GM18907 (cell line): Measurements from ENCODE around the gene CRYGN.

Source experiments
- ATAC-seq: cut with Tn5 transposase; IDR thresholded peaks from one replicate; pipeline ENCODE4 v1.9.1; 2021; ENCODE audit warnings: mild to moderate bottlenecking, moderate library complexity; ENCODE audit not compliant: unreplicated experiment

The CRYGN gene

DNA sequence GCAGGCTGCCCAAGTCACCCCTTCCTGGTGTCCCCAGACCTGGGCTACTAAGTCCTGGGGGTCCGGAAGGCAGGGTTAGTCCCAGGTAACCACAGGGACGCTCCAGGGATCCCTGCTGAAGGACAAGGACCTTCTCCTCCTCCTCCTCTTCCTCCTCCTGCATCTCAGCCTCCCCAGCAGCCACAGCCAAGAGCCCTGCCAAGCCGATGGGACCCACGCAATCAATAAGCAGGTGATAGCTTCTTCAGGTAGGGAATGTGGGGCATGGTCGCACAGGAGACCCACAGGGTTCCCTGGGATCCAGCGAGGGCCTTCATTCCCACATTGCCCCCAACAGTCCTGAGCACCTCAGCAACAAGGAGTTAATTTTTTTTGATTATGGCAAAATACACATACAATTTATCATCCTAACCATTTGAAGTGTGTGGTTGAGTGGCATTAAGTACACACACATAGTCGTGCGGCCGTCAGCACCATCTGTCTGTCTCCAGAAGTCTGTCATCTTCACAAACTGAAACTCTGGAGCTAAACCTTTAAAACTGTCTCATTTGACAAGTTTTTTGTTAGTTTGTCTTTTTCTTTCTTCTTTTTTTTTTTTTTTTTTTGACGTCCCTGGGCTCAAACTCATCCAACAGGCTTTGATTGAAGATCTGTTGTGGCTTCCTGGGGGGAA, 12.1 kb downstream of the CRYGN start:
- ATAC-seq, result no peak

DNA sequence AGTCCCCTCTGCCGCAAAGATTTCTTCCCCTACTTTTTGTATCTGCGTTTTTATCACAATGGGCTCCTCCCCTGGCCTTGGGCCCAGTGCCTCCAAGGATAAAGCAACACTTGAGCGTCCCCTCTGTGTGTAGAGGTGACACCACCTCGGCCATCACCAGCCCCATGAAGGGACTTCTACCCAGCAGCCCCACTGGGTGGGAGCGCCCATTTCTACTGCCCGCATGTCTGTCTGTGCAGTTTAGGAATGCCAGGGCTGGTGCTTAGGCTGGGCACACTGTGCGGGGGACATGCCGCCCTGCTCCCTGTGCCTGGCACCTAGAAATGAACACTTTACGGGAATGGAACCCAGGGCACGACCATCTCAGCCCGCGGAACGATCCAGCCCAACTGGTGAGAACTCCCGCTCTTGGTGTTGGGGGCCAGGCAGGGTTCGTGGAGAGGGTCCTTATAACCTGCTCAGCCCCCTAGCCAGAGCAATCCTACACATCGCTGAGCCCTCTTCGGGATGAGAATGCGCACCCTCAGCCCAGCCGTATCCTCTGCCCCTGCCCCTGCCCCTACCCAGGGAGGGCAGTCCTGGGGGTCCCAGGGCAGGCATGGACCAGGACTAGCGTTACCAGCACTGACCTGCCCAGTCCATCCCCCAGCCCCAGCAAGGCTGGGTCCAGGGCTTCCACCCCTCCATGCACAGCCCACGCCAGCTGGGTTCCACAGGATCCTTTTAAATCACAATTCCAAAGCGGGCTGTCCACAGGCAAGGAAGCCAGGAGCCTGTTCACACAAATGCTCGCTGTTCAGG, 12.8 kb downstream of the CRYGN start:
- ATAC-seq, result no peak

DNA sequence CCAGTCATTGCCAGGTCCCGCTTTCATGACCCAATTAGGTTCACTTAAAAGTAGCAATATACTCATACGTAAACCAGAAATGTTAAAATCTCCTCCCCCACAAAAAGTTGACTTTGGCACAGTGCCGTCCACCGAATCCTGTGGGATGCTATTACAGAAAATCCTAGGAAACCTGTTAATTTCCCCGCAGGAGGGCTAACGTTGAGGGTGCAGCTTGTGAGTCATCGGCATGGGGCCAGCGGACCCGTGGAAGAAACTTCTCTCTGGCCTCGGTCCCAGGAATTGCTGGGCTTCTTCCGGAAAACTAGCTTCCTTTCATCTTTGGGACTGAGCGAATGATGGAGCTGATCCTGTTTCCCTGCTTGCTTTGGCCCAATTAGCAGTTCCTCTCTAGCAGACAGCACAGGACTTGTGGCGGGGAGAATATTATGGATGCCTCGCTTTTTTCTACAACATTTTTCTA, 13.5 kb downstream of the CRYGN start:
- ATAC-seq, result no peak

DNA sequence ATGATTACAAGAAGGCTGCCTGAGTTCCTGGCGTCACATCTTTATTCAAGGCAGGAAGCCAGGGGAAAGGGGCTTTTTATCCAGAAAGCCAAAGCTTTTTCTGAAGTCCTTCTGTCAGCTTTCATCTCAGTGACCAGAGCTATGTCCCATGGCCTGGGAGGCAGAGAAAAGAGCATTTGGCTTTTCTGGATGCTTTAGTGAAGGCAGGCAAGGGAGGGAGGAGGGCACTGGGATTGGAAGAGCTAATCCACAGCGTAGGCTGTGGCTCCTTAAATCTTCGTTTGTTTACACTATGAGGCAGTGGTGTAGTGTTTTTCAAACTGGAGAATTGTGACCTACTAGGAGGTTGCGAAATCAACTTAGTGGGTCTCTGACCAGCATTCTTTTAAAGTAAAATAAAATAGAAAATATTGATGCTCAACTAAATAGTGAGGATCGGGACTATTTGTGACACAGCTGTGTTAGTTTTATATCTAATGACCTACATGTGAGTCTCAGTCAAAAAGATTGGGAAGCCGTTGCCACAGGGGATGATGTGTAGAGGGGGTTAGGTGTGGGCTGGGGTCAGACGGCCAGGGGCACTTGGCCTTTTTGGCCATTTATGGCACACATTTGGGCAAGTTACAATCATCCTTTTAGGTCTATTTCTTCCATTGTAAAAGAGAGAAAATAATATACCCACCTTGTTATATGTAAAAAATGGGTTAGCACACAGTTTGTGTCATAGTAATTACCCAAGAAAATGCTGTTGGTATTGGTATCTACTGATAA, 14.1 kb downstream of the CRYGN start:
- no peak for ATAC-seq

DNA sequence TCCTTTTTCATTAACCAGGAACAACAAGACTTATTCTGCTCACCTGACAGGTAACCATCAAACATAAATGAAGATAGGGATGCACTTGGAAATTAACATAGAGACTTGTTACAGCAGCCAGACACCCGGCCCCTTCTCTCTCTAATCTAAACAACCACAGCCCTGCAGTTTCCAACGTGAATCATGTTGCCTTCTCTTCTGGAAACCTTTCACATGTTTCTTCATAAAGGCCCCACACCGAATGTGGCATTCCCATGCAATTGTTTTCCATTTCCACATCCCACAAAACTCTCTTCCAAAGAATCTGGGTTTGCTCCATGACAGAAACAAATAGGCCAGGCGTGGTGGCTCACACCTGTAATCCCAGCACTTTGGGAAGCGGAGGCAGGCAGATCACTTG, 15.1 kb downstream of the CRYGN start:
- ATAC-seq, result no peak

DNA sequence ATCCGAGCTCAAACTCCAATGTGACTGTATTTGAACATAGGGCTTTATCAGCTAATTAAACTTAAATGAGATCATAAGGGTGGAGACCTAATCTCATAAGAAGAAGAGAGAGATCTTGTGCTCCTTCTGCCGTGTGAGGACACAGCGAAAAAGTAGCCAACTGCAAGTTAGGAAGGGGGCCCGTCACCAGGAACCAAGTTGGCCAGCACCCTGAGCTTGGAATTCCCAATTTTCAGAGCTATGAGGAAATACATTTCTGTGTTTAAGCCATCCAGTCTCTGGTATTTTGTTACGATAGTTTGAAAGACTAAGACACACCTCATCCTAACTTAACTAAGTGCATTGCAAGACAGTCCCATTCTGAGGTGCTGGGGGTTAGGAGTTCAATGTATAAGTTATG, 16.0 kb downstream of the CRYGN start:
- ATAC-seq, result no peak

DNA sequence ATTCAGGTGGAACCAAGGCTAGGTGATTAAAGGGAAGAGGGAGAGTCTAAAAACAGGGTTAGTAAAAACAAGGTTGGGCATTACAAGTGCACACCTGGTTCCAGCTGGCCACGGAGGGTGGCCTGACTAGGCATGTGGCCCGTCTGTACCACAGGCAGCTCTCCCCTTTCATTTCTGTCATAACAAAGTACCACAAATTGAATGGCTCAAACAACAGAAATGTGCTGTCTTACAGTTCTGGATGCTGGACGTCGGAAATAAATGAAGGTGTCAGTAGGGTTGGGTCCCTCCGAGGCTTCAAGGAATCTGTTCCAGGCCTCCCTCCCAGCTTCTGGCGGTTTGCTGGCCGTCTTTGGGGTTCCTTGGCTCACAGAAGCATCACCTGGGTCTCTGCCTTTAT, 16.7 kb downstream of the CRYGN start:
- no peak for ATAC-seq

DNA sequence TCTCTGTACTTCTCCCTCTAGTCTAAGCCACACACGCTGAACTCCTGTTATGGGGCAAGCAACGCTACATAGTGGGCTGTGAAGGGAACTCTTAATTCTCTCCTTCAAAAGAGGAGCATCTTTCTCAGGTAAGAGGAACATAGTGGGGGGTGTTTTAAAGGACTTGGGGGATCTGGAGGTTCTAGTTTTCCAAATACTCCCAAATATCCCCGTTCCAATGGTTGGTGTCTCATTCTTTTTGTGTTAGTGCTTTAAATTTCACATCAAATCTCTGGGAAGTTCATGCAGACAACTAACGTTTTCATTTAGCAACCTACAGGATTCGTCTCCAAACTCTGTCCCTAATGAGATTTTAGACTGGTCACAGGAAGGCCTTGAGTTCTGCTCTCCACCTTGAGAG, 17.7 kb downstream of the CRYGN start:
- no peak for ATAC-seq

DNA sequence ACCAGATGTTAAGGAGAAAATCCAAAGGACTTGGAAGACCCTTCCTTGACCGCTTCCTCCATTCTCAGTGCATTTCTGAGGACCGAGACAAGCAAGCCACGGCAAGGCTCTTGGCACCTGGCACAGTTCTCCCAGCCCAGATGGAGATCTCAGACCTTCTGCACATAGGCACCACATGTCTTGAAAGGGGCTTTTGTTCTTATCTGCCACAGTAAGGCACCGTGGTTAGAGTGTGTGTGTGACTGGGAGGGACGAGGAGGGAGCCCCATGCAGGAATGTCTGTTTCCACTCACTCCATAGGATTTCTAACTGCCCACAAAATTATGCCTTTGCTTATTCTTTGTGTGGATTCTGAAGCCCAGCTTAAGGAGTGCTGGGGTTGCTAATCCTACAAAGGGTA, 19.8 kb downstream of the CRYGN start:
- ATAC-seq, result no peak

DNA sequence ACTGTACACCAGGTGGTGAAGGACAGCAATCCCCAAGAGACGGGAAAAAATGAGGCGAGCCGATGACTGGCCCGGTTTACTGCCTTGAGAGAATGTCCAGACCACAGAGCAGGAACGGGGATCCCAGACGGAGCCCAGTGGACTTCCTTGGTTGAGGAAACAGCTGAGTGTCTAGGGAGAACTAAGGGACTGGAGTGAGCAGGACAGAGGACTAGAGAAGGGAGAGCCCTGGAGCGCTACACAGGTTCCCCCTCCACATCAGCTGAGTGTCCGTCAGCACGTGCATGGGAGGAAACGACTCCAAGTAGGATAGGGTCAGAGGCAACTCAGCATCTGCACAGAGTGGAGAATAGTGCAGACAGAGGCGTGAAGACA, 23.0 kb downstream of the CRYGN start:
- ATAC-seq, result no peak

DNA sequence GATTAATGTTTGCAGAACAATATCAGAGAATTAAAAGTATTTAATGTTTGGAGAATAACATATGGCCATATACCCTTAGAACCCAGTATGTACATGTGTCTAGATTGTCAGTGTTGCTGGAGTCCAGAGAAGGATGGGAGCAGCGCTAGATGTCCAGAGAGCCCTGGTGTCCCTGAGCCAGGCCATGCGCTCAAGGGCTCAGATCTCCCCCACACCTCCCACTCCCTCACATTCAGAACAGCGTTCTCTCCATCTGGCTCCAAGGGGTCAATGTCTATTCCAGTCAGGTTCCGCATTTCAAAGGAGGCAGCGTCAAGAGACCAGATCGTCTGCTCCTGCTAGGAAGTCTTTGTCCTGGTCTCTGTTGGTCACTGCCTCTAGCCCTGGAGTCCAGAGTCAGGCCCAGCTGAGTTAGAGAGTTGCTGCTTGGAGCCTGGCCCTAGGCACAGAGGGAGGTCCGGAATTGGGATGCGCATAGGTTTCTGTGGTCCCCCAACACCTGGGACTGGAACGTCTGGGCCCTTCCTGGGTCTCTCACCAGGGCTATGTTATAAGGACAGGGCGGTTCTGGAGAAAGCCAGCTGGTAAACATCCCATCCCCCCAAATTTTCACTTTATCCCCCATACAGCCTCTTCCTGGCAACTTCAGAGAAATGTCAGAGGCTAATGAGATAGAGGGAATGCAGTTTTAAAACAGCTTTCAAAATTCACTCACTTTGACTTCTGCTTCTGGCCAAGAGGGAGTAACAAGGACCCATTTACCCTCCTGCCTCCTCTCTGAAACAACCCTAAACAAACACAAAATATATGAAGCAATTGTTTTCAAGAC, 23.6 kb downstream of the CRYGN start:
- ATAC-seq, result no peak

DNA sequence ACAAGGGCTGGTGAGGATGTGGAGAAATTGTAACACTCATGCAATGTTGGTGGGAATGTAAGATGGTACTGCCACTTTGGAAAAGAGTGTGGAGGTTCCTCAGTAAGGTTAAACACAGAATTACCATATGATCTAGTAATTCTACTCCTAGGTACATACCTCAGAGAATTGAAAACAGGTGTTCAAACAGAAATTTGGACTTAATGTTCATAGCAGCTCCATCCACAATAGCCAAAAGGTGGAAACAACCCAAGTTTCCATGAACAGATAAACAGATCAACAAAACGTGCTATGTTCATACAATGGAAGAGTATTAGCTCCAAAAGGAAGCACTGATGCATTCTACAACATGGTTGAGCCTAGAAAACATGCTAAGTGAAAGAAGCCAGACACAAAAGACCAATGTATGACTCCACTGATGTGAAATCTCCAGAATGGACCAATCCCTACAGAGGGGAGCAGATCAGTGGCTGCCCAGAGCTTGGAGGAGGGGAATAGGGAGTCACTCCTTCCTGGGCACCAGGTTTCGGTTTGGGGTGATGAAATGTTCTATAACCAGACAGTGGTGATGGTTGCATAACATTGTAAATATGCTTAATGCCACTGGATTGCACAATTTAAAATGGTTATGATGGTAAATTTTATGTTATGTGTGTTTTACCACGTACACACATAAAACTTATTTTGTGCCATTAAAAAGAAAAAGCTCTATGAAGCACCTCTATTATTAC, 24.4 kb downstream of the CRYGN start:
- no peak for ATAC-seq

DNA sequence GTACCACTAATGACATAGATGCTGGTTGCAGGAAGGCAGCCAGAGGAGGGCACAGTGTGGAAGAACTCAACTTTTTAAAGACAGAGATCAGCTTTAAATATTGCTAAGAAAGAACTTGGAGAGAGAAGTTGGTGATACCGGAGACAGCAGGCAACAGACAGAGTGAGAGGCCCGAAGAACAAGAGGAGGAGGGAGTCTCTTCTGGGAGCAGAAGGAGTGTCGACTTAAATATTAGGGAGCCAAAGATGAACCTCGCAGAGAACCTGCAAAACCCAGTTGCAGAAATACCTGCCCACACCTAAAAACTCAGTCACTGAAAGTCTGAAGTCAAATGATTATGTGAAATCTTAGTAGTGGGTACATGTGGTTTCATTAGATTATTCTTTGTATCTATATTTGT, 26.7 kb downstream of the CRYGN start:
- no peak for ATAC-seq

DNA sequence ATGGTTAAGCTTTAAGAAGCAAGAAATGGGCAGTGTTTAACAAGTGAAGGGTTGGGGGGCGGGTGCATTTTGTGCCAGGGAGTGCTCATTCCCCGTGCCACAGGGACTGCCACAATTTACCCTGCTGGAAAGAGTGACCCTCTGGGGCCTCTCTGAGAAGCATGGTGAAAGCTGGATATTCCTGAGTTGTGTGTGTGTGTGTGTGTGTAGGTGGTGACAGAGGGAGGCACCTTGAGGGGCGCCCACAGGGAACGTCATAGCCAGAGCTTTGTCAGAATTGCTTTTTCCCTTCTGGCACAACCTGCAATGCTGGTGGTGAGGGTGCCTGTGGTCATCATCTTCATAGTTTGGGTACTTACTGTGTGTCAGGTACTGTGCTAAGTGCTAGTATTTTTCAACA, 27.6 kb downstream of the CRYGN start:
- no peak for ATAC-seq

DNA sequence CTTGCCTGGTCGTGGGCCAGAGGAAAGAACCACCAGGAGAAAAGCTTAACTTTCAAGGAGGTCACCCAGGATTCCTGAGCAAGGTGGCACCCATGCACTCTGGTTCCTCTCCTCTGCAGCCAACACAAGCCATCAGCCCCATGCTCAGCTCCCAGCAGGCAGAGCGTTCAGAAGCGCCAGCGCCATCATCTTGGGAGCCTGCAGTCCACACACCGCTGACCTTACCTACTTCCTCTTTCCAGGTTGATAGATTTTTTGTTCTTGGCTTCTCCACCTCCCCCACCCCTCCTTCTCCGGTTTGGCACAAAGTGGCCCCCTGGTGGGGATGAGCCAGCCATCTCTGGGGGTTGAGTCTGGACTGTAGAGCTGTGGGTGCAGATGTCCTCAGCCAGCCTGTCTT, 28.4 kb downstream of the CRYGN start:
- no peak for ATAC-seq

DNA sequence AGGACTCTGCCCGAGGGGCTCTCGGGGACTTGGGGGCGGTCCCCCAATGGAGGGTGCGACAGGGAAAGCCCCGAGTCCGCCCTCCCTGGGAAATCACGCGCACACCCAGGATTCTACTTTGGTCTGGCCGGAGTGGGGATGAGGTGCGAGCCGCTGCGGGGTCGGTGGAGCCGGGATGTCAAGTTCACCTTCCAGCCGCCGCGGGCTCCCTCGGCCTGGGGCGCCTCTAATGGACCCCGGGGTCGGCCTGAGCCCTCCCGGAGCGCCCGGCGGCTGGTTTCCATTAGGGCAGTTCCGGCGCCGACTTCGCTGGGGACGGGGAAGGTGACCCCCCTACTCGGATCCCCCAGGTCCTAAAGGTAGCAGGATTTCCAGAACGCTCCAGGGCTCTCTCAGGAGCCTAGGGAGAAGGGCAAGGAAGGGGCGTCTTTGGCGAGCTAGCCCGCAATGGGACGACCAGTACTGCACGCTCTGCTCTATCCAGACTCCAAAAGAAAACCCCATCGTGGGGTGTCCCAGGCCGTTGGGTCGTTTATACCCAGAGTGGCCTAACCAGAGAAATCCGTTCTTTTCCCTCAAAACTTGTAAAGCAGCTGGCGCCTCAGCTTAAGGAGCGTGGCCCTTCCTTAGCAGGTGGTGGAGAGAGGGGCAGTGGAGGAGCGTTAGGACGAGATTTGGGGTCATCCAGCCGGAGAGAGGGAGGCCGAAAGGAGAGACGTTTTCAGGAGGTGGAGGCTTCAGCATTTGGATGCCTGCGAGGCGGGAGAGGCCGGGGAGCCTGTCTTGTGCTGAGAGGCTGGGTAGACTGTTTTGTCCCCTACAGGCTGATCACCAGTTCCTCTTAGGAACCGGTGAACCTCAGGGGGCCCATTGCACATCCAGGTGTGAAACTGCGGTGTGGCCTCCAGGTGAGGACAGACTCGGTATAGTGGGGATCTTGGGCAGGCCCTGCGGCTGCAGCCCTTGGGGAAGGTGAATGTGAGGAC, 29.2 kb downstream of the CRYGN start:
- no peak for ATAC-seq

DNA sequence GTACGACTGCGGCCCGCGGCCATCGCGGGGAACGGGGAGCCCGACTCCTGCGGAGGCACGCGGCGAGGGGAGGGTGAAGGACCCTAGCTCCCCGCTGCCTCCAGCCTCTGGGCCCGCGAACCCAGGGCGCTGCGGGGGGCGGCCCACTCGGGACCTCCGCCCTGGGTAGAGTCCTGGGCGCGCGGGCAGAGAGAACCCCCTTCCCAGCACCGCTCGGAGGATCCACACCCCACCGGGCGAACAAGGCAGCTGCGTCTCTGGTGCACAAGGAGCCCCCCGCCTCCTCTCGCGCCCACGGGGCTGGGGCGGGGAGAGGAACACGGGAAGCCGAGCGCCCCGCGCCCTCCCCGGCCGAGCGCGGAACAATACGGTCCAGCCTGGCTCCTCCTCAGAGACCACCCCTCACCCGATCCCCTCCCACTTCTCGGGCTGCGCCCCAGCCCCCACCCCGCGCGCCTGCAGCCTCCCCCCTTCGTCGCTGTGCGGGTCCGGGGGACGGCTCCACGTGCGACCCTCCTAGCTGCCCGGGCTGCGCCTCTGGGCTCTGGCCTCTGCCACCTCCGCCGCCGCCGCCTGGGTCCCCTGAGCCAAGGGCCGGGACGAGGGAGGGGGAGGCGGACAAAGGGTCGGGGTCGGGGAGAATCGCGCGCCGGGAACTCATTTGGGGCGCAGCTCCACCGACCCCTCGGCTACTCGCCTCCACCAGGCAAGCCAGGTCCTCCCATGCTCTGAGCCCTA, 30.1 kb downstream of the CRYGN start, which contains the start of gene WDR86:
Gene WDR86 (minus strand): TSS at position 372 of the 738 bp plus-strand sequence. CDS start 449 bp downstream, outside the sequence.
- no peak for ATAC-seq
